GM19438 (cell line): ENCODE measurements around the gene PALM.

ENCODE experiments used
- ATAC-seq: cut with Tn5 transposase; IDR thresholded peaks from one replicate; pipeline ENCODE4 v1.9.1; 2021; ENCODE audit warnings: low read depth; ENCODE audit not compliant: unreplicated experiment

PALM gene

GRCh38 chr19:750640-751423 lies 42.1 kb downstream of the PALM start, which contains the start of gene MISP:
Gene MISP, plus strand, starts transcription at chr19:751112. Its CDS starts 5,835 bp downstream, at chr19:756947.
- ATAC-seq: no peak

GRCh38 chr19:751501-752341 lies 43.0 kb downstream of the PALM start:
- ATAC-seq: no peak

GRCh38 chr19:752652-753517 lies 44.1 kb downstream of the PALM start:
- no peak for ATAC-seq

- ATAC-seq: no peak
Measured at GRCh38 chr19:754530-754929, 45.8 kb downstream of the PALM start.

GRCh38 chr19:755063-755462 lies 46.3 kb downstream of the PALM start:
- no peak for ATAC-seq

GRCh38 chr19:756236-756635 lies 47.5 kb downstream of the PALM start:
- no peak for ATAC-seq

- ATAC-seq: no peak
Measured at GRCh38 chr19:756821-757688, 48.3 kb downstream of the PALM start.

- ATAC-seq: no peak
Measured at GRCh38 chr19:757811-758668, 49.3 kb downstream of the PALM start.

- ATAC-seq: no peak
Measured at GRCh38 chr19:763181-763580, 54.4 kb downstream of the PALM start.

- ATAC-seq: no peak
Measured at GRCh38 chr19:763869-764268, 55.1 kb downstream of the PALM start.

- no peak for ATAC-seq
Measured at GRCh38 chr19:764301-764700, 55.6 kb downstream of the PALM start.

- ATAC-seq: no peak
Measured at GRCh38 chr19:765179-765738, 56.5 kb downstream of the PALM start.

GRCh38 chr19:768424-768823 lies 59.7 kb downstream of the PALM start:
- no peak for ATAC-seq

- ATAC-seq: no peak
Measured at GRCh38 chr19:769616-770015, 60.9 kb downstream of the PALM start.

- ATAC-seq: no peak
Measured at GRCh38 chr19:771332-771785, 62.6 kb downstream of the PALM start.

GRCh38 chr19:772063-772462 lies 63.3 kb downstream of the PALM start:
- no peak for ATAC-seq

- ATAC-seq: no peak
Measured at GRCh38 chr19:772730-773436, 64.1 kb downstream of the PALM start.

GRCh38 chr19:776549-776948 lies 67.8 kb downstream of the PALM start:
- no peak for ATAC-seq
